Gastroesophageal sphincter (tissue), 4 donors: ENCODE results near the gene PSME3IP1. TPM values are rescaled to one million over a fixed set of nuclear protein-coding genes. Genes with fewer than 3 reads are reported as not detected.

Experiments used
- ATAC-seq: fragments of 150-250 bp; one replicate; pipeline ENCODE4 v1.9.1; 2016; ENCODE audit warnings: mild to moderate bottlenecking, moderate library complexity
- H3K27ac ChIP-seq, 4 donors: fragments of 200-600 bp; sonication (generic) in 3 of 4; 1 replicate in 3 of 4; 2 replicates in 1 of 4; pipeline ENCODE4 v1.5.1; 2016 to 2019
- H3K27me3 ChIP-seq: fragments of 200-600 bp; sonication (generic); one replicate; pipeline ENCODE4 v1.5.1; 2019
- H3K36me3 ChIP-seq, 2 donors: fragments of 200-600 bp; sonication (generic); one replicate each; pipeline ENCODE4 v1.5.1; 2019; ENCODE audit warnings: control low read depth in 1 of 2
- H3K4me1 ChIP-seq, 3 donors: fragments of 200-600 bp; sonication (generic); 1 replicate in 2 of 3; 2 replicates in 1 of 3; pipeline ENCODE4 v1.5.1; 2016 to 2019; ENCODE audit warnings: control low read depth in 2 of 3
- H3K4me3 ChIP-seq, 2 donors: fragments of 200-600 bp; sonication (generic); one replicate each; pipeline ENCODE4 v1.5.1; 2019; ENCODE audit warnings: mild to moderate bottlenecking in 1 of 2, moderate library complexity in 1 of 2
- H3K9me3 ChIP-seq, 3 donors: fragments of 200-600 bp; sonication (generic); one replicate each; pipeline ENCODE4 v1.5.1; 2017 to 2019; ENCODE audit warnings: control low read depth in 2 of 3
- CTCF ChIP-seq, 4 experiments: fragments of 200-600 bp in 2 of 4; fragments of 450-650 bp in 2 of 4; sonication (generic) in 1 of 4; IDR thresholded peaks; one replicate each; pipeline ENCODE4 v1.5.1; 2017 to 2019; ENCODE audit warnings: antibody characterized with exemption in 4 of 4, mild to moderate bottlenecking in 2 of 4, moderate library complexity in 2 of 4
- EP300 ChIP-seq: sonication (generic); formaldehyde crosslinking; IDR thresholded peaks from one replicate; pipeline ENCODE4 v1.6.1; 2017; ENCODE audit warnings: antibody characterized with exemption, mild to moderate bottlenecking
- POLR2A ChIP-seq, 2 donors: fragments of 450-650 bp; IDR thresholded peaks; one replicate each; pipeline ENCODE4 v1.6.1; 2017; ENCODE audit warnings: antibody characterized with exemption in 2 of 2, mild to moderate bottlenecking in 2 of 2, moderate library complexity in 1 of 2
- POLR2AphosphoS5 ChIP-seq: sonication (generic); formaldehyde crosslinking; IDR thresholded peaks from one replicate; pipeline ENCODE4 v1.6.1; 2017; ENCODE audit warnings: antibody characterized with exemption
- WGBS, 2 donors: methylation state at CpG; one replicate each; pipeline ENCODE4 v1.1.5; 2018; ENCODE audit warnings: low coverage in 1 of 2; 5-methylcytosine and 5-hydroxymethylcytosine counted together
- total RNA-seq, 4 donors: library from RNA; depleted of rRNA; stranded (reverse); fragments of >200 nt; gene quantifications; one replicate each; pipeline ENCODE4 v1.1.0, GENCODE V29; 2016

The PSME3IP1 gene
- total RNA-seq, 4 donors from 2014 or later: 54.9 to 80.7 (median 68.1) TPM

- Histone ChIP-seq H3K27ac (no peak overlapping the region), H3K27me3 (no peaks in the 10 kb centered on the region), H3K4me3 (no peak overlapping the region), H3K36me3 (peaks cover 13 to 97% of the 10 kb centered on the region in 2 donors), H3K4me1 (peaks cover 0 to 7% (median 0%) of the 10 kb centered on the region in 3 donors), H3K9me3 (no peaks in the 10 kb centered on the region)
- no peak for ATAC-seq
- TF ChIP-seq CTCF (IDR thresholded peaks at IDR 0.05) (no peak), EP300 (no peak), POLR2A (IDR thresholded peaks at IDR 0.05) (no peak), POLR2AphosphoS5 (no peak)
- 83 to 85% methylated on average over 3 of the region's 3 CpGs for WGBS, 2 donors
These were observed 46.0 kb upstream of the PSME3IP1 start for GRCh38 chr16:57231821-57232350.

DNA sequence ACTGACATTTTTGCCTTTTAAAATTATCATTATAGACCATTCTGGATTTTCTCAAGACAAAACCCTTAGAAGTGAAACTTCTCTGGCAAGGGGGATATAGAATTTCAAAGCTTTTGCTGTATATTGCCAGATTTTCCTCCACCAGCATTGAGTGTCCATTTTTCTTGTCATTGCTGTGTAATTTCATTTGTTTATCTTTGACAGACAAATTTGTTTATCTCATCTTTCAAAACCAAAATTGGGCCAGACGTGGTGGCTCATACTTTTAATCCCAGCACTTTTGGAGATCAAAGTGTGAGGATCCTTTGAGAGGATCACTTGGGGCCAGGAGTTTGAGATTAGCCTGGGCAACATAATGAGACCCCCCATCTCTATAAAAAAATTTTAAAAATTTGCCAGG is 43.2 kb upstream of the PSME3IP1 start:
- Histone ChIP-seq H3K27ac (no peak overlapping the region), H3K4me3 (no peak overlapping the region), H3K27me3 (no peaks in the 10 kb centered on the region), H3K36me3 (peaks cover 13 to 99% of the 10 kb centered on the region in 2 donors), H3K4me1 (no peaks in the 10 kb centered on the region), H3K9me3 (no peaks in the 10 kb centered on the region)
- ATAC-seq: no peak
- TF ChIP-seq EP300: no peak
- no peak for TF ChIP-seq POLR2AphosphoS5
- TF ChIP-seq POLR2A (IDR thresholded peaks at IDR 0.05): no peak
- TF ChIP-seq CTCF (IDR thresholded peaks at IDR 0.05): no peak
- 63 to 80% methylated on average over 1 of the region's 1 CpG for WGBS, 2 donors

DNA sequence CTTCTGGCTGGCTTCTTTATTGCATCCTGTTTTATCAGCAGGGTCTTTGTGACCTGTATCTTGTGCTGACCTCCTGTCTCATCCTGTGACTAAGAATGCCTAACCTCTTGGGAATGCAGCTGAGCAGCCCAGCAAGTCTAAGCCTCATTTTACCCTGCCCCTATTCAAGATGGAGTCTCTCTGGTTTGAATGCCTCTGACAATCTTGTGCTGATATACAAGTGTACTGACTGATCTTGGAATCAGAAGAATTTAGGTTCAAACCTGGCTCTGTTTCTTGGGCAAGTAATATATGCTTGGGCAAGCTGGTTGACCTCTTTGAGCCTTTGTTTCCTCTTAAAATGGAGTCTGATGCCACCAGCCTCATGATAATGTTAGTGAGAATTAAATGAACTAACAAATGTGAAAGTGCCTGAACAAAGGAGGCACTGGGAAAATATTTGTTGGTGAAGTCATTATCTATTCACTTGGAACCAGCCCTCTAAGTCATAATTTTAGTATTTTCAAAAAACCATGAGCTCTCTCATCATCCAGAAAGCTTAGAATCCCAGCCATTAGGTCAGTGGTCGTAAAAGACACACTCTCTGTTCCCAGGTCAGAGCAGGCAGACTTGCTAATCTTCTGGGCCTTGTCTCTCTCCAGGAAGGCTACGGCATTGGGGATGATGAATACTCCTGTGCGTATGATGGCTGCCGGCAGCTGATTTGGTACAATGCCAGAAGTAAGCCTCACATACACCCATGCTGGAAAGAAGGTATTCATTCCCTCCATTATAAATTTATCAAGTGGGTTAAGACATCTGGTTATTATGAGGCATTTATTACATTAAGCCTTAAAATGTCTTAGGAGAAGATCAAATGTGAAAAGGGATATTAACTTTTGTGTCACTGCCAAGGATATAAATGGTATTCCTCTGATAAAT is 41.1 kb upstream of the PSME3IP1 start:
- peaks cover 10 to 100% of the 10 kb centered on the region in 2 donors for H3K36me3 ChIP-seq
- WGBS, 2 donors: 75 to 79% methylated on average over 4 of the region's 4 CpGs

DNA sequence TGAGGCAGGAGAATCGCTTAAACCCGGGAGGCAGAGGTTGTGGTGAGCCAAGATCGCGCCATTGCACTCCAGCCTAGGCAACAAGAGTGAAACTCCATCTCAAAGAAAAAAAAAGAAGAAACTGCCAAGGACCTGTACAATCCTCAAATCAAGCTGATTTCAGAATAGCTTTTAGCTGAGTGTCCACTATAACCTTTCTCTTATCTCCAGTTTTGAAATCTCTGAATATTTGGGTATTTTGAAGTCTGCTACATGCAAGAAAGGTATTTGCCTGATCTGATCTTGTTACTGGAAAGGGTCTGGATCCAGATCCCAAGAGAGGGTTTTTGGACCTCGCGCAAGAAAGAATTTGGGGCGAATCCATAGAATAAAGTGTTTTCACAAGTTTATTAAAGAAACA is 40.1 kb upstream of the PSME3IP1 start:
- H3K36me3 ChIP-seq: peaks cover 5 to 100% of the 10 kb centered on the region in 2 donors
- H3K9me3 ChIP-seq: no peaks in the 10 kb centered on the region
- no peak overlapping the region for H3K27ac ChIP-seq
- ATAC-seq: no peak
- H3K4me1 ChIP-seq: no peaks in the 10 kb centered on the region
- no peaks in the 10 kb centered on the region for H3K27me3 ChIP-seq
- TF ChIP-seq POLR2A (IDR thresholded peaks at IDR 0.05) (no peak), POLR2AphosphoS5 (no peak), EP300 (no peak), CTCF (IDR thresholded peaks at IDR 0.05) (no peak)
- 99% methylated on average over 7 of the region's 7 CpGs; no CpG with 5 or more reads in 1 of the 2 donors for WGBS, 2 donors
- no peak overlapping the region for H3K4me3 ChIP-seq

More for the DNA sequence above, 41.1 kb upstream of the PSME3IP1 start:
- Histone ChIP-seq H3K4me3 (no peak overlapping the region), H3K4me1 (no peaks in the 10 kb centered on the region), H3K27ac (no peak overlapping the region), H3K9me3 (no peaks in the 10 kb centered on the region), H3K27me3 (no peaks in the 10 kb centered on the region)
- ATAC-seq: no peak
- TF ChIP-seq POLR2AphosphoS5 (no peak), EP300 (no peak), POLR2A (IDR thresholded peaks at IDR 0.05) (no peak), CTCF (IDR thresholded peaks at IDR 0.05) (no peak)
